HEK293T (cell line): ENCODE measurements around the gene FAM120A.

Source experiments
- CTBP1 ChIP-seq: fragments of 450-650 bp; IDR thresholded peaks from 2 replicates; pipeline ENCODE4 v1.6.1; 2016; ENCODE audit warnings: borderline replicate concordance
- PKNOX1 ChIP-seq: fragments of 450-650 bp; IDR thresholded peaks from 2 replicates; pipeline ENCODE4 v1.6.1; 2016
- SP1 ChIP-seq: fragments of 450-650 bp; IDR thresholded peaks from 2 replicates; pipeline ENCODE4 v1.6.1; 2017
- TARDBP ChIP-seq: fragments of 450-650 bp; IDR thresholded peaks from 2 replicates; pipeline ENCODE4 v1.6.1; 2016
- ZNF384 ChIP-seq: fragments of 450-650 bp; IDR thresholded peaks from 2 replicates; pipeline ENCODE4 v1.6.1; 2016

GRCh38 chr9:93587651-93588347 lies 136.3 kb downstream of the FAM120A start:
- no peak for TF ChIP-seq PKNOX1
- TF ChIP-seq ZNF384 = no peak
- TF ChIP-seq SP1 = no peak
- TF ChIP-seq TARDBP = no peak
- TF ChIP-seq CTBP1 = no peak
